Left ventricle myocardium inferior (tissue), 1 donor: Measurements from ENCODE around the gene OR4E1. TPM values are rescaled to one million over a fixed set of nuclear protein-coding genes. Genes with fewer than 3 reads are reported as not detected.

ENCODE experiments used
- DNase-seq: peaks from one replicate; pipeline ENCODE4 v3.0.0-alpha.2; 2020
- H3K27ac ChIP-seq: fragments of 200-600 bp; replicated peaks from 2 replicates; pipeline ENCODE4 v1.8.0; 2021
- H3K27me3 ChIP-seq: fragments of 200-600 bp; 2 replicates; pipeline ENCODE4 v1.8.0; 2021; ENCODE audit warnings: low read depth
- H3K36me3 ChIP-seq: fragments of 200-600 bp; 2 replicates; pipeline ENCODE4 v1.8.0; 2021
- H3K4me1 ChIP-seq: fragments of 200-600 bp; 2 replicates; pipeline ENCODE4 v1.8.0; 2021
- H3K4me3 ChIP-seq: fragments of 200-600 bp; 2 replicates; pipeline ENCODE4 v1.8.0; 2021; ENCODE audit warnings: mild to moderate bottlenecking, moderate library complexity
- H3K9me3 ChIP-seq: fragments of 200-600 bp; replicated peaks from 2 replicates; pipeline ENCODE4 v1.8.0; 2021
- CTCF ChIP-seq: fragments of 200-600 bp; IDR thresholded peaks from 2 replicates; pipeline ENCODE4 v1.8.0; 2021; ENCODE audit warnings: antibody characterized with exemption, mild to moderate bottlenecking, borderline replicate concordance
- intact Hi-C: fragments of 100-400 bp; cut with micrococcal nuclease; formaldehyde crosslinking; loops from one replicate; pipeline ENCODE4 v1.11.0; 2022
- total RNA-seq: library from RNA; stranded (reverse); fragmentation: NEBNext Ultra II Directional; extraction: Animal tissue kit (Norgen Biotek cat#: 25700); gene quantifications from one replicate; pipeline ENCODE4 v1.2.1, GENCODE V29; 2021
- donor health status: DM: no; HTN: yes; CAD: no; lungs with severe emphysema.

The OR4E1 gene
- total RNA-seq, 1 donor from 2014 or later, result not detected

GRCh38 chr14:21669284-21669683 is 4.3 kb downstream of the OR4E1 start:
- intact Hi-C loops, result no loop called here
- H3K9me3 ChIP-seq, result peaks cover 6% of the 10 kb centered on the region
- TF ChIP-seq CTCF, result no peak

GRCh38 chr14:21668377-21668776 is 5.2 kb downstream of the OR4E1 start:
- no peak overlapping the region for H3K4me3 ChIP-seq
- H3K27ac ChIP-seq, result no peak overlapping the region
- intact Hi-C loops, result no loop called here
- H3K27me3 ChIP-seq, result no peaks in the 10 kb centered on the region
- no peak for TF ChIP-seq CTCF
- H3K4me1 ChIP-seq, result no peaks in the 10 kb centered on the region
- peaks cover 12% of the 10 kb centered on the region for H3K9me3 ChIP-seq
- no peak for DNase-seq
- H3K36me3 ChIP-seq, result no peaks in the 10 kb centered on the region

More at GRCh38 chr14:21669284-21669683, 4.3 kb downstream of the OR4E1 start:
- Histone ChIP-seq H3K27ac (no peak overlapping the region), H3K4me1 (no peaks in the 10 kb centered on the region), H3K4me3 (no peak overlapping the region), H3K27me3 (no peaks in the 10 kb centered on the region), H3K36me3 (no peaks in the 10 kb centered on the region)
- DNase-seq, result no peak

GRCh38 chr14:21656980-21657379 is 16.6 kb downstream of the OR4E1 start:
- peaks cover 5% of the 10 kb centered on the region for H3K4me1 ChIP-seq
- no peak for DNase-seq
- no peaks in the 10 kb centered on the region for H3K36me3 ChIP-seq
- intact Hi-C loops, result no loop called here
- H3K9me3 ChIP-seq, result no peaks in the 10 kb centered on the region
- no peaks in the 10 kb centered on the region for H3K27me3 ChIP-seq
- TF ChIP-seq CTCF, result no peak
- H3K27ac ChIP-seq, result no peak overlapping the region
- H3K4me3 ChIP-seq, result no peak overlapping the region

- no peak for DNase-seq
- H3K4me3 ChIP-seq, result no peak overlapping the region
- intact Hi-C loops, result no loop called here
- H3K4me1 ChIP-seq, result peaks cover 8% of the 10 kb centered on the region
- no peaks in the 10 kb centered on the region for H3K27me3 ChIP-seq
- no peaks in the 10 kb centered on the region for H3K36me3 ChIP-seq
- no peak for TF ChIP-seq CTCF
- peaks cover 8% of the 10 kb centered on the region for H3K9me3 ChIP-seq
- no peak overlapping the region for H3K27ac ChIP-seq
These were observed 19.4 kb downstream of the OR4E1 start for GRCh38 chr14:21654215-21654614.

GRCh38 chr14:21653331-21653885 is 20.2 kb downstream of the OR4E1 start, which contains the start of gene OR4E2:
TSS of gene OR4E2 (plus strand) at chr14:21653835. CDS start at chr14:21665083, 11,248 bp downstream.
- H3K27me3 ChIP-seq, result no peaks in the 10 kb centered on the region
- TF ChIP-seq CTCF, result no peak

More at GRCh38 chr14:21653331-21653885, 20.2 kb downstream of the OR4E1 start, which contains the start of gene OR4E2:
- intact Hi-C loops, result no loop called here
- peaks cover 8% of the 10 kb centered on the region for H3K4me1 ChIP-seq
- H3K4me3 ChIP-seq, result no peak within 1 kb of the TSS
- H3K27ac ChIP-seq, result no peak within 1 kb of the TSS
- peaks cover 16% of the 10 kb centered on the region for H3K9me3 ChIP-seq
- no peaks in the 10 kb centered on the region for H3K36me3 ChIP-seq
- DNase-seq, result no peak
